ENCODE data around the gene SCN5A. TPM values are rescaled to one million over a fixed set of nuclear protein-coding genes. Genes with fewer than 3 reads are reported as not detected.

The SCN5A gene
- total and polyA plus RNA-seq, 2 experiments from 2014 or later = not detected

DNA sequence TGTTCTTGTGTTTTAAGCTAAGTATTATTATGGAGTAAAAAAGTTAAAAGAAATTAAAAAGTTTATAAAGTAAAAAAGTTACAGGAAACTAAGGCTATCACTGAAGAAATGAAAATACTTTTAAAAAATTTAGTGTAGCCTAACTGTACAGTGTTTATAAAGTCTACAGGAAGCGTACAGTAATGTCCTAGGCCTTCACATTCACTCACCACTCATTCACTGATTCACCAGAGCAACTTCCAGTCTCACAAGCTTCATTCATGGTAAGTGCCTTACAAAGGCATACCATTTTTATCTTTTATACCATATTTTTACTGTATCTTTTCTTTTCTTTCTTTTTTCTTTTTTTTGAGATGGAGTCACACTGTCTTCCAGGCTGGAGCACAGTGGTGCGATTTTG lies 40.7 kb upstream of the SCN5A start:
- WGBS, 2 experiments (ENCODE audit: low coverage in 1 of 2, low lambda C conversion rate in 2 of 2, missing lambda C conversion rate in 2 of 2) = 45 to 64% methylated on average over 2 of the region's 2 CpGs

DNA sequence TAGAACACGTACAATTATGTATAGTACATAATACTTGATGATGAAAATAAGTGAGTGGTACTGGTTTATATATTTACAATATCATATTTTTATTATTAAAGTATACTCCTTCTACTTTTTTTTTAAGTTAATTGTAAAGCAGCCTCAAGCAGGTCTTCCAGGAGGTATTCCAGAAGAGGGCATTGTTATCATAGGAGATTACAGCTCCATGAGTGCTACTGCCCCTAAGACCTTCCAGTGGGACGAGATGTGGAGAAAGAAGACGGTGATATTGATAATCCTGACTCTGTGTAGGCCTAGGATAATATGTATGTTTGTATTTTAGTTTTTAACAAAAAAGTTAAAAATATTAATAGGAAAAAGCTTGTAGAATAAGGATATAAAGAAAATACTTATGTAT lies 40.3 kb upstream of the SCN5A start:
- Histone ChIP-seq H3K9ac (no peak overlapping the region), H2AFZ (no peak overlapping the region), H3K27me3 (replicated peaks; ENCODE audit: insufficient read depth) (no peaks in the 10 kb centered on the region; the same call in 1 of the 2 replicates), H3K4me1 (ENCODE audit: insufficient read depth) (no peaks in the 10 kb centered on the region), H3K27ac (no peak overlapping the region), H3K79me2 (ENCODE audit: insufficient read depth) (no peaks in the 10 kb centered on the region), H3K9me2 (ENCODE audit: insufficient read depth) (no peaks in the 10 kb centered on the region), H3K36me3 (ENCODE audit: low read depth) (no peaks in the 10 kb centered on the region), H3K4me3 (no peak overlapping the region), H3F3A (ENCODE audit: insufficient read depth) (no peaks in the 10 kb centered on the region), H3K9me3 (ENCODE audit: low read depth) (no peaks in the 10 kb centered on the region), H3K4me2 (ENCODE audit: unreplicated experiment) (no peak overlapping the region), H4K20me1 (ENCODE audit: insufficient read depth) (no peaks in the 10 kb centered on the region)
- TF ChIP-seq EZH2phosphoT487 (IDR thresholded peaks at IDR 0.05; ENCODE audit: insufficient read depth, low read depth) (no peak), EZH2 (IDR thresholded peaks at IDR 0.05; ENCODE audit: insufficient read depth, poor library complexity, severe bottlenecking) (no peak)
- whole genome bisulfite sequencing, 2 experiments (ENCODE audit: low coverage in 1 of 2, low lambda C conversion rate in 2 of 2, missing lambda C conversion rate in 2 of 2) = 37 to 45% methylated on average over 3 of the region's 3 CpGs
- DNase-seq = no peak
- in situ Hi-C loops (cut with MboI) = no loop called here

More for the DNA sequence above, 40.7 kb upstream of the SCN5A start:
- Histone ChIP-seq H3K79me2 (ENCODE audit: insufficient read depth) (no peaks in the 10 kb centered on the region), H3F3A (ENCODE audit: insufficient read depth) (no peaks in the 10 kb centered on the region), H4K20me1 (ENCODE audit: insufficient read depth) (no peaks in the 10 kb centered on the region), H3K9ac (no peak overlapping the region), H2AFZ (no peak overlapping the region), H3K4me1 (ENCODE audit: insufficient read depth) (no peaks in the 10 kb centered on the region), H3K9me3 (ENCODE audit: low read depth) (no peaks in the 10 kb centered on the region), H3K4me2 (ENCODE audit: unreplicated experiment) (no peak overlapping the region), H3K9me2 (ENCODE audit: insufficient read depth) (no peaks in the 10 kb centered on the region), H3K27ac (no peak overlapping the region), H3K4me3 (no peak overlapping the region), H3K36me3 (ENCODE audit: low read depth) (no peaks in the 10 kb centered on the region), H3K27me3 (replicated peaks; ENCODE audit: insufficient read depth) (no peaks in the 10 kb centered on the region; the same call in 1 of the 2 replicates)
- DNase-seq = no peak
- TF ChIP-seq EZH2 (IDR thresholded peaks at IDR 0.05; ENCODE audit: insufficient read depth, poor library complexity, severe bottlenecking) = no peak
- no peak for TF ChIP-seq EZH2phosphoT487 (IDR thresholded peaks at IDR 0.05; ENCODE audit: insufficient read depth, low read depth)
- in situ Hi-C loops (cut with MboI) = no loop called here

DNA sequence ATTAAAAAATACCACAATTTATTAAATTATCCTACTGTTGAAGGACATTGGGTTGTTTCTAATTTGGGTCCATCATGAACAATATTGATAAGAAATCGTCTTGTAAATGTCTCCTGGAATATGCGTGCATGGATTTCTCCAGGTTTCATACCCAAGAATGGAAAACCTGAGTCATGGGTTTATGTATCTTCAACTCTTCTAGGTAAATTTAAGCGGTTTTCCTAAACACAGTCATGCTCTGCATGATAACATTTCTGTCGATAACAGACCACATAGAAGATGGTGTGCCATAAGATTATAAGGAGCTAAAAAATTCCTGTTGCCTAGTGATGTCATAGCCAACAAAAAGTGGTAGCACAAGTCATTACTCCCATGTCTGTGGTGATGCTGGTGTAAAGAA lies 39.9 kb upstream of the SCN5A start:
- no peaks in the 10 kb centered on the region for H3K9me3 ChIP-seq (ENCODE audit: low read depth)
- H3K36me3 ChIP-seq (ENCODE audit: low read depth) = no peaks in the 10 kb centered on the region
- in situ Hi-C loops (cut with MboI) = no loop called here
- no peak for TF ChIP-seq EZH2phosphoT487 (IDR thresholded peaks at IDR 0.05; ENCODE audit: insufficient read depth, low read depth)
- no peak for TF ChIP-seq EZH2 (IDR thresholded peaks at IDR 0.05; ENCODE audit: insufficient read depth, poor library complexity, severe bottlenecking)
- H3K27me3 ChIP-seq (replicated peaks; ENCODE audit: insufficient read depth) = no peaks in the 10 kb centered on the region; the same call in 1 of the 2 replicates
- no peaks in the 10 kb centered on the region for H3K79me2 ChIP-seq (ENCODE audit: insufficient read depth)
- WGBS, 2 experiments (ENCODE audit: low coverage in 1 of 2, low lambda C conversion rate in 2 of 2, missing lambda C conversion rate in 2 of 2) = 41 to 55% methylated on average over 4 of the region's 4 CpGs
- H3K9me2 ChIP-seq (ENCODE audit: insufficient read depth) = no peaks in the 10 kb centered on the region
- H3K4me1 ChIP-seq (ENCODE audit: insufficient read depth) = no peaks in the 10 kb centered on the region
- H3K4me3 ChIP-seq = no peak overlapping the region
- H4K20me1 ChIP-seq (ENCODE audit: insufficient read depth) = no peaks in the 10 kb centered on the region
- no peak overlapping the region for H3K4me2 ChIP-seq (ENCODE audit: unreplicated experiment)
- H3K27ac ChIP-seq = no peak overlapping the region
- H3K9ac ChIP-seq = no peak overlapping the region
- H3F3A ChIP-seq (ENCODE audit: insufficient read depth) = no peaks in the 10 kb centered on the region
- DNase-seq = no peak
- H2AFZ ChIP-seq = no peak overlapping the region

DNA sequence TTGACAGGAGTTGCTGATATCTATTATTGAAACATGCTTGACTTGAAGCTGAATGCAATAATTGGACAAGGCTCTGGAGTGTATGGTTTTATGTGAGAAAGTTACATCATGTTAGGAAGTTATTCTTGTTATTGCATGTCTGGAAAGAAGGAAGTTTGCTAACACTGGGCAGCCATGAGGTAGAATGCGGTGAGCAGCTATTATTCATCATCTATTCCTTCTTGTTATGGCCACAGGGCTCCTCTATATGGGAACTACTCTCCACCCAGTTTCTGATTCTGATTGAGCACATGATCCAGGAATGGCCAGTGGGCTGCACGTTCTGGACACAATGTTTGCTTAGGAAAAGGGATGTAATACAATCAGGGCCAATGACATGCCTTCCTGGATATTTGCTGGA lies 37.8 kb upstream of the SCN5A start:
- in situ Hi-C loops (cut with MboI) = no loop called here

DNA sequence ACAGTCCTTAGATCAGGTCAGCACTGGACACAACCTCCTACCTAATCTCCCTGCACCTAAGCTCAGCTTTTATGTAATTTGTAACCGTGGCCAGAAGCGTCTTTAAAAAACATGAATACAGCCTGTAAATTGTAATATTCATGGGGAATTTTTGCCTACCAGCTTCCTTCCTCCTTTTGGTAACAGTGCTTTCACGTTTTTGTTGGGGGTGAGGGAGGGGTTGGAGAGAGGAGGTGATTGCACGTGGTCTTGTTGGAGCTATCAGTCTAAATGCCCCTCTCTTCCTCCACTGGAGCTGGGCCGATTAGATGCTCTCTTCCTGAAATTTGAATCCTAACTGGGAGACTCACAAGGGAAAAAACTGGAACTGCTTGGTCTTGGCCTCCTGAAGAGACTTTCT lies 35.1 kb upstream of the SCN5A start:
- H3K79me2 ChIP-seq (ENCODE audit: insufficient read depth) = no peaks in the 10 kb centered on the region
- WGBS, 2 experiments (ENCODE audit: low coverage in 1 of 2, low lambda C conversion rate in 2 of 2, missing lambda C conversion rate in 2 of 2) = 26% methylated on average over 5 of the region's 5 CpGs
- TF ChIP-seq EZH2 (IDR thresholded peaks at IDR 0.05; ENCODE audit: insufficient read depth, poor library complexity, severe bottlenecking) (no peak), EZH2phosphoT487 (IDR thresholded peaks at IDR 0.05; ENCODE audit: insufficient read depth, low read depth) (no peak)
- in situ Hi-C loops (cut with MboI) = no loop called here
- H3K27me3 ChIP-seq (replicated peaks; ENCODE audit: insufficient read depth) = no peaks in the 10 kb centered on the region
- no peaks in the 10 kb centered on the region for H3K9me2 ChIP-seq (ENCODE audit: insufficient read depth)
- H3K4me1 ChIP-seq (ENCODE audit: insufficient read depth) = no peaks in the 10 kb centered on the region
- no peak overlapping the region for H3K27ac ChIP-seq
- no peaks in the 10 kb centered on the region for H4K20me1 ChIP-seq (ENCODE audit: insufficient read depth)
- no peak overlapping the region for H3K4me2 ChIP-seq (ENCODE audit: unreplicated experiment)
- no peaks in the 10 kb centered on the region for H3K36me3 ChIP-seq (ENCODE audit: low read depth)
- H3K9me3 ChIP-seq (ENCODE audit: low read depth) = no peaks in the 10 kb centered on the region
- DNase-seq = no peak
- H3F3A ChIP-seq (ENCODE audit: insufficient read depth) = no peaks in the 10 kb centered on the region
- H2AFZ ChIP-seq = no peak overlapping the region
- no peak overlapping the region for H3K4me3 ChIP-seq
- no peak overlapping the region for H3K9ac ChIP-seq

More for the DNA sequence above, 37.8 kb upstream of the SCN5A start:
- no peaks in the 10 kb centered on the region for H4K20me1 ChIP-seq (ENCODE audit: insufficient read depth)
- no peak overlapping the region for H3K9ac ChIP-seq
- 32 to 39% methylated on average over 2 of the region's 2 CpGs for WGBS, 2 experiments (ENCODE audit: low coverage in 1 of 2, low lambda C conversion rate in 2 of 2, missing lambda C conversion rate in 2 of 2)
- H2AFZ ChIP-seq = no peak overlapping the region
- H3K27me3 ChIP-seq (replicated peaks; ENCODE audit: insufficient read depth) = no peaks in the 10 kb centered on the region
- TF ChIP-seq EZH2phosphoT487 (IDR thresholded peaks at IDR 0.05; ENCODE audit: insufficient read depth, low read depth) = no peak
- TF ChIP-seq EZH2 (IDR thresholded peaks at IDR 0.05; ENCODE audit: insufficient read depth, poor library complexity, severe bottlenecking) = no peak
- no peaks in the 10 kb centered on the region for H3K36me3 ChIP-seq (ENCODE audit: low read depth)
- no peaks in the 10 kb centered on the region for H3K9me3 ChIP-seq (ENCODE audit: low read depth)
- H3K79me2 ChIP-seq (ENCODE audit: insufficient read depth) = no peaks in the 10 kb centered on the region
- no peak overlapping the region for H3K27ac ChIP-seq
- H3K9me2 ChIP-seq (ENCODE audit: insufficient read depth) = no peaks in the 10 kb centered on the region
- no peaks in the 10 kb centered on the region for H3K4me1 ChIP-seq (ENCODE audit: insufficient read depth)
- H3K4me2 ChIP-seq (ENCODE audit: unreplicated experiment) = no peak overlapping the region
- H3K4me3 ChIP-seq = no peak overlapping the region
- H3F3A ChIP-seq (ENCODE audit: insufficient read depth) = no peaks in the 10 kb centered on the region
- no peak for DNase-seq

All from GM23248 (cell line).